GM12873 (cell line): ENCODE measurements around the gene KCNMB3.

Source experiments
- CTCF ChIP-seq: IDR thresholded peaks from 2 replicates; pipeline ENCODE4 v1.5.1; 2012; ENCODE audit warnings: low read depth, mild to moderate bottlenecking, moderate library complexity, low read length, control low read depth; ENCODE audit not compliant: insufficient read depth; ENCODE audit errors: missing control alignments

The KCNMB3 gene

GRCh38 chr3:179272385-179272784 lies 21.5 kb upstream of the KCNMB3 start:
- no peak for TF ChIP-seq CTCF

GRCh38 chr3:179269152-179269707 lies 18.3 kb upstream of the KCNMB3 start:
- no peak for TF ChIP-seq CTCF

GRCh38 chr3:179268400-179269051 lies 17.6 kb upstream of the KCNMB3 start:
- TF ChIP-seq CTCF = no peak

- TF ChIP-seq CTCF = no peak
Observed at GRCh38 chr3:179266701-179267211, 15.8 kb upstream of the KCNMB3 start.

GRCh38 chr3:179265875-179266274 lies 15.0 kb upstream of the KCNMB3 start:
- TF ChIP-seq CTCF = no peak

- TF ChIP-seq CTCF = no peak
Observed at GRCh38 chr3:179265092-179265491, 14.2 kb upstream of the KCNMB3 start.

- TF ChIP-seq CTCF = no peak
Observed at GRCh38 chr3:179264449-179264848, 13.5 kb upstream of the KCNMB3 start.
